ENCODE data around the gene LRRC8C. TPM values are rescaled to one million over a fixed set of nuclear protein-coding genes. Genes with fewer than 3 reads are reported as not detected.
A peak's percentile ranks its signal among the peaks of the same experiment; 100 is the strongest.

The LRRC8C gene
- polyA plus RNA-seq, 10 donors, result 8.4 to 12.3 (median 9.7) TPM

DNA sequence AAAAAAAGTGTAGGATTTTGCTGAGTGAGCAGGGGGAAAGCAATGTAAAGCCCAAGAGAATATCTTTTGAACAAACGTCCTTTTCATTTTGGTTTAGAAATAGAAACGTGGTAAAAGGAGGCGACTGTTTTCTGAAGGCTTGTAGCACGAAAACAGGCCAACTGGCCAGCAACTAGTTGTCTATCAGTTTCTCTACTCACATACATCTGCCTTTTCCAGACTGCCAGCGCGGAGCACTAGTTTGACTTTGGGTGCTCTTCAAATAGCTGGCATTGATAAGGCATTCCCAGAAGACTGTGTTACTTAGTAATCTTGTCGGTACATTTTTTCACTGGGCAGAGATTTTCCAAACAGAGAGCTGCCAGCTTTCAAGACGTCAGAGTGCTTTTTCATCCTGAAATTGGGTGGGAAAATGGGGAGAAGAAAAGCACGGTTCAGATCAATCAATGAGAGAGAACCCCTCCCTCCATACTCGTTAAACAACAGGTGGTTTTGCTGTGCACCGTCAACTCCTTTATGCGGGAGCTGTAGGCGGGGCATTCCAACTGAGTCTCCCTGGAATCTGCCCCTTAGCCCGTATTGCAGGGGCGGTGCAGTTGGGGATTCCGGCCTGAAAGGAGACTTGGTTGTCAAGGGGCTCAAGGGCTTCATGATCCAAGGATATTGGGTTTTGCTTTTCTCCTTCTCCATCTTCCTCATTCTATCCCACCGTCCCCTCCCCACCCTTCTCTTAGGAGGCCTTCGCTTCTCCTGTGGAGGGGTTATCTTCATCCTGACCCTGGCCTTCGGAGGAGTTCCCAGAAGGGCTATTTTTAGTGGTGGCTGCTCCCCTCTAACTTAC lies 884 bp upstream of the LRRC8C start:
- peak in 1 of 3 donors; percentile 11 for DNase-seq

DNA sequence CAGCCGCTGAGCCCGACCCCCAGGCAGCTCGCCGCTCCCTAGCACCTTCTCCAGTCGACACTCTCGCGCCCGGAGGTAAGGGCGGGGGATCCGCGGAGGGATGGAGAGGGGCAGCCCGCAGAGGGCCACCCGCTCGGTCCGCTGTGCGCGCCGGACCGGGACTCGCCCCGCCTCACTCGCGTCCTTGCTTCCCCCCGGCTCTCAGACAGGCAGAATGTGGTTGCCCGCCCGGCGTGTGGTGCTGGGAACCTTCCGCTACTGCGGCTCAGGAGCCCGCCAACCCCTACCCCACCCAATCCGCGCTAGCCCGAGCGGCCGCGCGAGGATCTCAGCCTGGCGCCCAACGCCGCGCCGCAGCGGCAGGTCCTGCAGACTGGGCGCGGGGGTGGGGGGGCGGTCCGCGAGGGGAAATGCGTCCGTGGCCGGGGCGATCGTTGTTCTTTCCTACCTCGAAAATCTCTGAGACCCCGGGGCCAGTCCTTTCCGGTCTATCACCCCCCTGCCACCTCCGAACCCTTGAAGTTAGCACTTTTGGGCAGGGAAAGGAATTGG lies 404 bp downstream of the LRRC8C start:
- peak in 2 of 3 donors; percentile 23 to 63 for DNase-seq

DNA sequence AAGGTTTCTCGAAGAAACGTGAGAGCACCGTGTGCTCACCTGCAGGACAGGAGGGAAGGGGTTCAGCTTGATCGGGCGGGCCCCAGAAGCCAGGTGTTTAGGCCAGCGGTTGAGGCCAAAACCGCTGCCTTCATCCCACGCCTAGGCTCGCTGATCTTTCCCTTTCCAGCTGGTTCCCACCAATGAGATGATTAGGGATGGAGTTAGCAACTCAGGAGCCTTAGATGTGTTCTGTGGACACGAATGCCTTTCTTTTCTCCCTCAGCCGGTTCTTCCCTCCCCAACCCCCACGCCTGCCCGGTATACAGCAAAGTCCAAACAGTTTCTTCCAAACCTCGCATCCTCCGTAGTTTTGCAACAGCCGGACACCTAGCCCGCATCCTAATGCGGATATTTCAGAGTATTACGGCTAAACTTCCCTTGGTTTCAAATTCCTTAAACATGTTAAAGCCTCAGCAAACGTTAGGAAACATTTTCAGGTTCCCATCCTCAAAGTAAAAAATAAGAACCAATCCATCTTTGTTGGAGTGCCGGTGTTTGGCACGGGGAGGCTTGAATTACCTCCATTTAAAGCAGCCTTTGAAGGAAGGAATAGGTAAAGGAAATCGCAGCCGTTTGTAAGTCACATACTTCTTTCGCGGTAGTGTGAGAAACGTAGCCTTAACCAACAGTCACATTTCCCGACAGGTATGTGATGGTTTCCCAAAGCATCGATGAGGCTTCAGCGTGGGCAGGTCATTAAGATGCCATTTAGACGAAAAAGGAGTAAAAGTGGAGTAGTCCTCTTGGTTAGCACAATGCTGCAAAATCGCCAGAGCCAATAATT lies 1.1 kb downstream of the LRRC8C start:
- peak in 2 of 3 donors; percentile 31 to 74 for DNase-seq

DNA sequence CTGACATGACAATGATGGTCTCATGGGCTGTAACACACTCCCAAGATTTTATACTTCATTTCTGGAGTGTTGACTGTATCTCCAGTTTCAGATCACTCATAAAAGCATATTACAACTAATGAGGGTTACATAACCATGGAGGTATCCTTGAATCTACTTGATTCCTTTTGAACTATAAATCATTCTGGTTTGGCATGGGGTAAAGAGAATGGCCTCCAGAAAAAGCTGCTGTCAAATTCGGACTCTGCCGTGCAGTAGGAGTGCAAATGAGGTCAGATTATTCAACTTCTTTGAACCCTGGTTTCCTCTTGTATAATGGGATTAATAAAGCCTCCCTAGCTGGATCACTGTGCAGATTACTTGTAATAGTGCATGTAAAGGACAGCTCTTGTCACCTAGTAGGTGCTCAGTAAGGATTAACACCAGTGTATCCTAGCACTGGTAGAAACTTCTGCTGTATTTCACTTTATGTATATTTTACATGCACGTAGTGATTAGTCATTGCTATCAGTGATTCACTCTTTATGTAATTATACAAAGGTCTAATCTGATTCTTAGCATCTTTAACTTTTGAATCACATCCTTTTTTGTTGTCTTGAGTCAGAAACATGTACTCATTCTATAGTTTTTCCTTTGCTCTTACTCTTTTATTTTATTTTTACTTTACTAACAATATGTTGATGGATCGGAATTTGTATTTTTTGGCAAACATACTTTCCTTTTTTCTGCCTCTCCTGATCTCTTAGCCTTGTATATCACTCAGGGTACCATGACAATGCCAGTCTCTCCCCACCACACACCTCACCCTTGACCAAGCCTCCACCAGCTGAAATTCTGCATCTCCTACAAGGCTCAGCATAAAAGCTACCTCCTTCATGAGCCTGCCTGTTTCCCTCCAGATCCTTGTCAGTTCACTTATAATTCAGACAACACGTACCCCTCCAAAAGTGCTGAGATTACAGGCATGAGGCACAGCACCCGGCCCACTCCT lies 3.2 kb downstream of the LRRC8C start:
- DNase-seq, result peak in 1 of 3 donors; percentile 46

DNA sequence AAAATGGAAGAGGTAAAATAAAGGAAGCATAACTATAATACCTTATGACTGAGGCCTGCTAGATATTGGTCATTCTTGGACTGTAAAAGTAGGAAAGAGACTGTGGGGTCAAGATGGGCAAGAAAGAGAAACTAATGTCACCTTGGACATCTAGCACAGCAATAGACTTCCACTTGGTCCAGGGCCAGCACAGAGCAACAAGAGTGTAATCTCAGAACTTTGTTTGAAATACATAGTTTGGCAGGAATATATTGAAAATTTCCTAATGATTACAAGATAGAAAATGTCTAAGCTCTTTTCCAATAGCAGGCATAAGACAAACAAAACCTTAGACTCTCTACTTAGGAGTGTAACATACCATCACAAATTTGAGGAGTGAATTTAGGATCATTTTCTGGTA lies 4.6 kb downstream of the LRRC8C start:
- no peak for DNase-seq

DNA sequence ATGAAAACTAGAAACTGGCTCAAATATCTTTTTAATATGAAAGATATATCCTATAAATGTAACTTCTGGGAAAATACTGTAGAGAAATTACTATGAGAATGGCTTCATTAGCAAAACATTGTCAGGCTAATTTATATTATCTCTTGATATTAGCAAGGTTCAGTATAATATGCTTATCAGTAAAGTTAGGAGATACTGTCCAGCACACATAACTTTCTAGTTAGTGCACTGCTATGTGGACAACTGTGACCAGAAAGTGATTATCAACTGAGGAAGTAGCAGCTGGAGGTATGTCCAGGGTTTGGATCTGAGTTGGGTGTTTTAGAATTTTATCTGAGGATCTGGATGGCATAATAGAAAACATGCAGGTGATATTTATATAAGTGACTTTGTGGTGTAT lies 7.5 kb downstream of the LRRC8C start:
- no peak for DNase-seq

DNA sequence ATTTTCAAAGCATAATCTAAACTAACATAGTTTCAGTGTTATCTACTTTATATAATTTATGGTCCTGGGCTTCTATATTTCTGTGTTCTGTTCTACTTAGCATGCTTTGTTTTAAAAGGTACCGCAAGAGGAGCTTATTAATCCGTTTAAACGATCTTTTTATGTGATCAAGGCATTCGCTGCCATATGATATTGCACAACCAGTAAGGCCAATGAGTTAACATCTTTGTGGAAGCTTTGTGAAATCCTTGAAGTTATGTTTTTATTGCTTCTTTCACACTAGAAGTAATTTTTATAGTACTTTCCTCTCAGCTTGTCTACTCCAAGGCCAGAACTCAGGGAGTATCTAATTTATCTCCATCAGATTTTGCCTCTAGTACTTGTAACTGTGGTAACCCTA lies 8.9 kb downstream of the LRRC8C start:
- no peak for DNase-seq

DNA sequence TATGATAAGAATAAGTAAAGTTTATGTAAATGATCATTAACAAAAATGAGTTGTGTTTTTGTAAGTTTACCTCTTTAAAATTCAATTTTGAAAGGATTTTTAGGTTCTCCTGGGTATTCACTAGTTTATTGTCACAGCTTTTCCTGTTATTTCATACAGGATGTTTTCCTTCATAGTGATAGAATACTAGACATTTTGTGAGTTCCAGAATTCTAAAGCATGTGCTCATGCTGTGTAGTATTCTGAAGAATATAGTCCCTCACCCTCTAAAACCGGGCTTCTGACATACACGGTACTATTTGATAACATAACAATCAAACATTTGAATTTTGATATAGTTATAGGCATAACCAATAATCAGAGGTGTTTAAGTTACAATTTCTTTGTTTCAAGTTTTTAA lies 10.7 kb downstream of the LRRC8C start:
- DNase-seq, result no peak

DNA sequence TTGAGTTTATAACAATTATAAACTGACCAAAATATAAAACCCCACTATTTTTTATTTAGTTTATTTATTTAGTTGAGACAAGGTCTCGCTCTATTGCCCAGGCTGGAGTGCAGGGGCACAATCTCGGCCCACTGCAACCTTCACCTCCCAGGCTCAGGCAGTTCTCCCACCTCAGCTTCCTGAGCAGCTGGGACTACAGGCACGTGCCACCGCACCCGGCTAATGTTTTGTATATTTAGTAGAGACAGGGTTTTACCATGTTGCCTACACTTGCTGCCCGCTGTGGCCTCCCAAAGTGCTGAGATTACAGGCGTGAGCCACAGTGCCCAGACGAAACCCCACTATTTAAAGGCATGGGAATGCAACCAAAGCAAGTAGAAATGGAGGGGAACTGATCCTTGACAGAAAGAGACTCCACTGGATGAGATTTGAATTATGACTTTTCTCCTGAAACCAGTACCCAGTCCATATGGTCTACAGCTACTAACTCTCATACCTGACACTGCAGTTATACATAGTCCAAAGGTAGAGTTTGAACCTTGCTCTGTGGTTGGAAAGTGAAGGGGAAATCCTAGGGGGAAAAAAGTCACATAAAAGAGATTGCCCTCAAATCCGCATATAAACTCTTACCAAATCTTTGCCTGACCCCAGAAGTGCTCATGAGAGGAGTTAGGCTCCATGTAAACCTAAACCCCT lies 11.3 kb downstream of the LRRC8C start:
- no peak for DNase-seq

DNA sequence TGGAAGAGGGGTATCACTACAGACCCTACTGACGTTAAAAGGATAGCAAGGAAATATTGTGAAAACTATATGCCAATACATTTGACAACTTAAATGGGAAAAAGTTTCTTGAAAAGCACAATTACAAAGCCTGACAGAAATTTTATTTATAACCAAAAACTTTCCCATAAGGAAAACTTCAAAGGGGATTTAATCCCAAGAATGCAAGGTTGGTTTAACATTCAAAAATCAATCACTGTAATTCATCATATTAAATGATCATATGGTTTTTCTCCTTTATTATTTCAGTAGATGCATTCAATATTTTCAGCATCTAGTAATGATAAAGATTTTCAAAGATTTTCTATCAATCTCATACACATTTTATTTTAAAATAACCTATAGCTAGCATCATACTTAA lies 13.3 kb downstream of the LRRC8C start:
- no peak for DNase-seq

DNA sequence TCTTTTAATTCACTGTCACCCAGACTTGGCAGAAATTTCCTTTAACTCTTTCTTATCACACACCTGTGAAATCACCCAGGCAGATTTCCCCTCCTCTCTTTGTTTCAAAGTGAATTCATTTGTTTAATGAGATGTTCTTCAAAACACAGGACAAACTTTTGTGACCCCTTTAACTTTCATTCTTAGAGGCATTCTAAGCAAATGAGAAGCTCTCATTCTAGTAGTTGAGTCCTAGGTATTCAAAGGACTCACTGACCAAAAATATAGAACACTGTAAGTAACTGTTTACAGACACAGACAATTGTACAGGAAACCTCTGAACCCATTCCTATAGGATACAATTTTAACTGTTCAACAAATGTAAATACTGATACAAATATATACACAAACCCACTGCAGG lies 16.9 kb downstream of the LRRC8C start:
- no peak for DNase-seq

DNA sequence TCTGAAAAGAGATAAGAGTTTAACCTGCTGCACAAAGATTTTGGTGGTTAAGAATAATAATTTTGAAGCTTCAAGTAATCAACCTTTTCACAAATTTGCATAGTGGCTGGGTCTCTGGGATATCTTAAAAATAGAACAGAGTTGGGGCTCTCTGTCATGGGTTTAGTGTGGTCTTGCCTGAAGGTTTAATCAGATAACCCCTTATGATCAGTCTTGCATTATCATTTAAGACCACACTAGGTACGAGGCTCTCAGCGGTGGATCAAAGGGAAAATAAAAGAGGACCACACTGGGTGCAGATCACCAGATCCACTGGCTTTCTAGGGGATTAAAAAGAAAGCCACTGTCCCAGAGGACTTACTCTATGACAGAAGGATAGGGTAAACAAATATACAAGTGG lies 19.5 kb downstream of the LRRC8C start:
- DNase-seq, result no peak

DNA sequence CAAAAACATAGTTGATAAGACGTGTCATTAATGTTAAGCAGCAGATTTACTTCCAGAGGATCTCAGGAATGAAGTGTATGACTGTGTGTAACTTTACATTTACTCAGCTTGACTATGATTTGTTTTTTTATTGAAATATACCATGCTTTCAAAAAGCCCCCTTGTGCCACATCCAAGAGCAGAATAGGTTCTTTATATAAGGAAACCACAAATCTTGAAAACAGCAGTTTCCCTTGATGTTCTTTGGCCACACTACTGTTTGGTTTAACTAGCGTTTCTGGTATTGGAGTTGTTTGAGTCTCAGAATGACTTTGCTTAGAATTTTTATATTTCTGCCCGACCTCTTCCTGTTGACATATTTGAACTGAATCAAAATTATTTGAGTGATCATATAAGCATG lies 25.0 kb downstream of the LRRC8C start:
- no peak for DNase-seq

DNA sequence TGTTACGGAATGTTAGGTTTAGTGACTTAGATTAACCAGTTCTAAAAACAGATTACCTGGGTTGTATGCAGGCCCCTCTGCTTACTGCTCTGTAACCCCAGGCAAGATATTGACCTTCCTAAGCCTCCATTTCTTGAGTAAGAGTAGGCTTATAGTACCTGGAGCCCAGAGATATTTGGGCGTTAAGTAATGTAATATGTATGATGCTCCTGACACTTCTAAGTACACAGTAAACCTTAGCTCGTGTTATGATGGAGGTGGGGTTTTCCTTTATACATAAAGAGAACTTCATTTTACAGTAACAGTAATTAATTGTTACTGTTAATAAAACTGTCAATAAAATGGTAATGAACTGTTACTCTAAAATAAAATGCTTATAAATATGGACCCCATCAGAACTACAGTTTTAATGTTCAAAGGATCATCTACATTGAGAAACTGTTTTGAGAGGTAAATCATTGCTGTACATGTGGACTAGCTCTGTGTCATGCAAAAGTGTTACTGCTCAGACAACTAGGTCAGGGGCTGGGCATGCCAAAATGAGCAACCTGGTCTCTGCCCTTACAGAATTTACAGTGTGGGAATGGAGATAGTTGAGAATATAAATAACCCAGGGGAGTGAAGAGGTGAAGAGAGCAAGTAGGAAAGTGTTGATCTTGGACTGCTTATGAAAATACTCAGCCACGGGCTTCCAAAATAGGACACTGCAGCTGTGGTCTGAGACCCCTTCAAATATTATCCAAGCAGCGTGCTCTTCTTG lies 26.6 kb downstream of the LRRC8C start:
- DNase-seq, result peak; percentile 12 to 72 (median 19)

DNA sequence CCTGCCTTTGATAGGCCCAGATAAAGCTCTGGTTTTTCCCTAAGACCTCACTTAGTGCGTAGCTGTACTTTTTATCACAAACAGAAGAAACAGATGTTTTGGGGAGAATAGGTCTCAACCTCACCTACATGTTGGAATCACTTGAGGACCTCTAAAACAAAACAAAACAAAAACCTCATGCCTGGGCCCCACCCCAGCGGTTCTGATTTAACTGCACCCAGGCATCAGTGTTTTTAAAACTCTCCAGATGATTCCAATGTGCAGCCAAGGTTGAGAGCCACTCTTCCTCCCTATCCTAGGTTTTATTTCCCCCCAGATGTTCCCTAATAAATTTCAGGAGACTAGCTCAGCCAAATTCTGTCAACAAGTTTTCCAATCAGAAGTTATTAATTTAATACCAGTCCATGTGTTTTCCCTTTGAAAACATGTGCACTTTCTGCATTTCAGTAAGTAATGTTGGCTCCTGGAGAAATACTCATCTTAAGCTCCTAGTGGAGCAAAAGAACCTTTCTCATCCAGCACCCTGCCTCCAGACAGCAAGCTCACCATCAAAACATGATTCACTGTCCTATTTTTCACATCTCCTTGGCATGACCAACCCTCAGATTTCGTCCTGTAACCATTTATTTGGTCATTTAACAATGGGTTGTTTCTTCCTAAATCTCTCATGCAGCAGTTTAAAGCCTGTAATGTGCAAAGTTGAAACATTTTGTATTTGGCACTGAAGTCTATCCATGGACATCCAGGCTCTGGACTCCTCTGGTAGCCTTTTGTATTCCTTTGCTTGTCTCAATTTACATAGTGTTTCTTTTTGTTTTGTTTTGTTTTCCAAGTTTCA lies 27.5 kb downstream of the LRRC8C start:
- peak; percentile 58 to 92 (median 71) for DNase-seq

DNA sequence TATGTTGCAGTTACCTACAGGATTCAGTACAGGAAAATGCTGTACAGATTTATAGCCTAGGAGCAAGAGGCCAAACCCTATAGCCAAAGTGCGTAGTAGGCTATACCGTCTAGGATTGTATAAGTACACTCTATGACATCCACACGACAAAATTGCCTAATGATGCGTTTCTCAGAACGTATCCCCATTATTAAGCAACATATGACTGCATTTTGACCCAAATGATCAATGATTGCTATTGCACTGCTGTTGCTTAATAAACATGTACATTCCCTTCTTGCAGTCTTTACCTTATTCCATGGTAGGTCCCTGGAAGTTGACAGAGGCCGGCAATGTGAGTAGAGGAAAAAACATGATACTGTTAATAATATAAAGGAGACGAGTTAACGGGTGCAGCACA lies 33.0 kb downstream of the LRRC8C start:
- DNase-seq, result no peak

DNA sequence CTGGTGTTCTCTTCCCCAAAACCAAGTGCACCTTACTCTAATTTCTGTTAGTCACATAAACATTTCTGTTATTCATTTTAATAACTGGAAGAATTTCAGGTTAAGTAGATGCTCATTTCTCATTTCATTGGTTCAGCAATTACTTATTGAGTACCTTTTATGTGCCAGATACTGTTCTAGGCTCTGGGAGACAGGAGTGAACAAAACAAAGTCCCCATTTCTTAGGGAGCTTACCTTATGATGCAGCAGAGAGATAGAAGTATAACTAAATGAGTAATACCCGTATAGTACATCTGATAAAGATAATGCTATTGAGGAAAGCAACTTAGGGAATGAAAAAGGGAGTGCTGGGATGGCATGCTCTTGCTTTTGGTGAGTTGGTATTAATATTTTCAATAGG lies 33.7 kb downstream of the LRRC8C start:
- DNase-seq, result no peak

DNA sequence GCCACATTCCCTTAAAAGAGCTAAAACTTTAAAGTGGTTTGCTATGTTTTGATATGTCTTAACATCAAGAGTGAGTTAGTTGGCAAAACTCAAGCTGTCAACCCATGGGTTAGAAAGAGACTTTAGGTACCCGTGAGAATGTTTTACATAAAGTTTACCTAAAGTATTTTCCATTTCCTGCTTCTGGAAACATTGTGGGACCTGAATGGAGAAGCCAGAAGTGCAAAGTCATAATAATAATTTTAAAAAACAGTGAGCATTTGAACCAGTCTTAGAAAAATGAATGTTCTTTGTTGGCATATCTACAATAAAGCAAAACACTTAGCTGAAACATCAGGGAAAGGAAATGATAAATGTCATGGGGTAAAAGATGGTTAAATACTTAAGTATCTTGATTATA lies 34.8 kb downstream of the LRRC8C start:
- DNase-seq, result no peak

DNA sequence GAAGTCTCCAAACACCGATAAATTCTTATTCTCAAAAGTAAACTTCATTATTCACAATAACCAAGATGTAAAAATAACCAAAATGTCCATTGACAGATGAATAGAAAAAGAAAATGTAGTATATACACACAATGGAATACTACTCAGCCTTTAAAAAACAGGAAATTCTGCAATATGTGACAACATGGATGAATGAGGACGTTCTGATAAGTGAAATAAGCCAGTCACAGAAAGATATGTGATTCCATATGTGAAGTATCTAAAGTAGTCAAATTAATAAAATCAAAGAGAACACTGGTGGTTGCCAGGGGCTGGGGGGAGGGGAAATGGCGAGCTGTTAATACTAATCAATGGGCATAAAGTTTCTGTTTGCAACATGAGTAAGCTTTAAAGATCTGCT lies 36.0 kb downstream of the LRRC8C start:
- no peak for DNase-seq

Data from muscle of back (tissue), 11 donors.